Hepatocyte (in vitro differentiated cells): ENCODE results near the gene PLOD3.

Experiments
- CTCF ChIP-seq: fragments of 200-600 bp; sonication (generic); IDR thresholded peaks from 2 replicates; pipeline ENCODE4 v1.5.1; 2016; ENCODE audit warnings: antibody characterized with exemption, mild to moderate bottlenecking; ENCODE audit not compliant: poor library complexity
- EZH2 ChIP-seq: fragments of 200-600 bp; sonication (generic); IDR thresholded peaks from 2 replicates; pipeline ENCODE4 v1.6.1; 2016; ENCODE audit warnings: antibody characterized with exemption, mild to moderate bottlenecking, borderline replicate concordance
- EZH2phosphoT487 ChIP-seq: fragments of 200-600 bp; sonication (generic); IDR thresholded peaks from one replicate; pipeline ENCODE4 v1.6.1; 2018; ENCODE audit warnings: antibody characterized with exemption, mild to moderate bottlenecking, low read depth, moderate library complexity; ENCODE audit not compliant: unreplicated experiment, severe bottlenecking

- TF ChIP-seq CTCF, result no peak
- no peak for TF ChIP-seq EZH2phosphoT487
- TF ChIP-seq EZH2, result no peak
Measured at GRCh38 chr7:101239951-101240220, 22.5 kb upstream of the PLOD3 start.
